ENCODE results near the gene KATNIP. TPM values are rescaled to one million over a fixed set of nuclear protein-coding genes. Genes with fewer than 3 reads are reported as not detected.

KATNIP gene
- total and polyA plus RNA-seq, 9 of the 15 experiments (the other 6 are each of a cell fraction or from before 2014, with no cell fraction given): 1.7 to 13.2 (median 8.0) TPM

GRCh38 chr16:27549746-27550581, at the start of gene KATNIP, which contains the start of gene GTF3C1 (continued):
- TF ChIP-seq NKRF (IDR thresholded peaks at IDR 0.05; ENCODE audit: borderline replicate concordance) (peak; percentile 93), BRF2 (IDR thresholded peaks at IDR 0.05; ENCODE audit: borderline replicate concordance, insufficient read depth, insufficient read length) (no peak), CREM (IDR thresholded peaks at IDR 0.05; ENCODE audit: low read depth) (peak; percentile 94), NFATC3 (IDR thresholded peaks at IDR 0.05) (no peak), SAFB (IDR thresholded peaks at IDR 0.05; ENCODE audit: borderline replicate concordance, low read depth, low read length) (no peak), ATF6 (CRISPR knock-in tag; IDR thresholded peaks at IDR 0.05) (no peak), AFF1 (IDR thresholded peaks at IDR 0.05; ENCODE audit: low read depth in 1 of 2, partially characterized antibody in 2 of 2) (peak in 1 of 2 experiments; percentile 51), ZBTB5 (IDR thresholded peaks at IDR 0.05) (no peak), SRSF1 (IDR thresholded peaks at IDR 0.05; ENCODE audit: low read depth, low read length) (no peak), CC2D1A (IDR thresholded peaks at IDR 0.05) (no peak), HOXB6 (CRISPR knock-in tag; IDR thresholded peaks at IDR 0.05; ENCODE audit: borderline replicate concordance) (no peak), TFE3 (CRISPR knock-in tag; IDR thresholded peaks at IDR 0.05) (no peak), SMAD4 (CRISPR knock-in tag; conservative IDR thresholded peaks at IDR 0.05) (no peak)

Measured in K562 (cell line).